Stomach (tissue), 4 donors: ENCODE results near the gene AMMECR1L.

Experiments used
- EP300 ChIP-seq: sonication (generic); formaldehyde crosslinking; IDR thresholded peaks from one replicate; pipeline ENCODE4 v1.6.1; 2017; ENCODE audit warnings: antibody characterized with exemption
- TF ChIP-seq, protein P1 (sequence below), 7 experiments: fragments of 450-650 bp in 4 of 7; fragments of 200-600 bp in 3 of 7; sonication (generic) in 3 of 7; IDR thresholded peaks; one replicate each; pipeline ENCODE4 v1.5.1; 2016 to 2019; ENCODE audit warnings: antibody characterized with exemption in 7 of 7, control low read depth in 2 of 7, mild to moderate bottlenecking in 1 of 7

DNA sequence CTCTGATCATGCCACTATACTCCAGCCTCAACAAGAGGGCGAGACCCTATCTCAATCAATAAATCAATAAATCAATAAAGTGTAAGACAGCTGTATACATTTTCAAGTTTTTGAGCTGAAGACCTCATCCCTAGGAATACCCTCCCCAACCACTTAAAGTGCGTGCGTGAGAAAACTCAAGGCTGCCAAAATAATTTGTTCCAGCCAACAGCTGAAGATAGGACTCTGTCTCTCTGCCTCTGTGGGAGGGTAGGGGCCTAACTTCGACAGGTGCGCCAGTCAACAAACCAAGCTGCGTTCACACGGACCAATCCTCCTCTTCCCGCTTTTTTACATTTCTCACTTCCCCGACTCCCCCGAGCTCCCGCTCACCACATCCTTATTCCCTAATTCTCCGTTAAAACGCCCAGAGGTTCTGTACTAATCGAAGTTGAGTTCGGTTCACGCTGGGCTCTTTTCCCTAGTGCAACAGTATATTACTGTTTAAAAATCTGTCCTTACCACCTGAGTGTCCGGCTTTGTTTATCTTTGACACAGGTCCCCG, 28.4 kb downstream of the AMMECR1L start:
- TF ChIP-seq, protein P1, sequence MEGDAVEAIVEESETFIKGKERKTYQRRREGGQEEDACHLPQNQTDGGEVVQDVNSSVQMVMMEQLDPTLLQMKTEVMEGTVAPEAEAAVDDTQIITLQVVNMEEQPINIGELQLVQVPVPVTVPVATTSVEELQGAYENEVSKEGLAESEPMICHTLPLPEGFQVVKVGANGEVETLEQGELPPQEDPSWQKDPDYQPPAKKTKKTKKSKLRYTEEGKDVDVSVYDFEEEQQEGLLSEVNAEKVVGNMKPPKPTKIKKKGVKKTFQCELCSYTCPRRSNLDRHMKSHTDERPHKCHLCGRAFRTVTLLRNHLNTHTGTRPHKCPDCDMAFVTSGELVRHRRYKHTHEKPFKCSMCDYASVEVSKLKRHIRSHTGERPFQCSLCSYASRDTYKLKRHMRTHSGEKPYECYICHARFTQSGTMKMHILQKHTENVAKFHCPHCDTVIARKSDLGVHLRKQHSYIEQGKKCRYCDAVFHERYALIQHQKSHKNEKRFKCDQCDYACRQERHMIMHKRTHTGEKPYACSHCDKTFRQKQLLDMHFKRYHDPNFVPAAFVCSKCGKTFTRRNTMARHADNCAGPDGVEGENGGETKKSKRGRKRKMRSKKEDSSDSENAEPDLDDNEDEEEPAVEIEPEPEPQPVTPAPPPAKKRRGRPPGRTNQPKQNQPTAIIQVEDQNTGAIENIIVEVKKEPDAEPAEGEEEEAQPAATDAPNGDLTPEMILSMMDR (IDR thresholded peaks at IDR 0.05): no peak
- TF ChIP-seq EP300: no peak
